Adipocyte (in vitro differentiated cells): Measurements from ENCODE around the gene SHISAL1.

Experiments
- DNase-seq: peaks from one replicate; pipeline ENCODE4 v3.0.0-alpha.2; 2015; ENCODE audit warnings: low read depth
- H3K27me3 ChIP-seq: replicated peaks from 2 replicates; pipeline ENCODE4 v1.7.0; 2013; ENCODE audit warnings: mild to moderate bottlenecking, low read length, moderate library complexity; ENCODE audit not compliant: control insufficient read depth, insufficient read depth
- H3K36me3 ChIP-seq: 2 replicates; pipeline ENCODE4 v1.7.0; 2013; ENCODE audit warnings: low read length, mild to moderate bottlenecking, moderate library complexity; ENCODE audit not compliant: control insufficient read depth, insufficient read depth, severe bottlenecking
- H3K4me1 ChIP-seq: 2 replicates; pipeline ENCODE4 v1.7.0; 2013; ENCODE audit warnings: mild to moderate bottlenecking, low read length, moderate library complexity; ENCODE audit not compliant: control insufficient read depth, insufficient read depth
- H3K4me3 ChIP-seq: 2 replicates; pipeline ENCODE4 v1.7.0; 2013; ENCODE audit warnings: mild to moderate bottlenecking, low read length, moderate library complexity
- H3K9ac ChIP-seq: 2 replicates; pipeline ENCODE4 v1.7.0; 2013; ENCODE audit warnings: mild to moderate bottlenecking, low read length, moderate library complexity
- H3K9me3 ChIP-seq: 2 replicates; pipeline ENCODE4 v1.7.0; 2013; ENCODE audit warnings: mild to moderate bottlenecking, low read length, moderate library complexity; ENCODE audit not compliant: control insufficient read depth

Gene SHISAL1

DNA sequence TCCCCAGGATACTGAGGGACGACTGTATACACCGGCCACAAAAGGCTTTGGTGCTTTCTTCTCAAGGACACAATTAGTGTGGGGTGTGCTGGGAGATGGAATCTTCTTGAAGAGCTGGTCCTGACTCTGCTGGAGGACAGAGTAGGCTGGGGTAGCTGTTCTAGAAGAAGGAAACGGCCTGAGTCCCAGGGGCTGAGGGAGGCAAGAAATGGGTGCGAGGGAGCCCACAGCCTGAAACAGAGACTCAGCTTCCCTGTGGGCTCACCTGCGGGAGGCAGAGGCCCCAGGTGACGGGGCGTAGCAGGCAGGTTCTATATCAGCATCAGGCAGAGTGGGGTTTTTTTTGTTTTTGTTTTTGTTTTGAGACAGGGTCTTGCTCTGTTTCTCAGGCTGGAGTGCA lies 95.4 kb downstream of the SHISAL1 start:
- Histone ChIP-seq H3K9ac (no peak overlapping the region), H3K36me3 (no peaks in the 10 kb centered on the region), H3K27me3 (peaks cover 30% of the 10 kb centered on the region), H3K4me1 (peaks cover 7% of the 10 kb centered on the region), H3K9me3 (peaks cover 16% of the 10 kb centered on the region), H3K4me3 (no peak overlapping the region)
- DNase-seq: no peak

- H3K9ac ChIP-seq: no peak overlapping the region
- peaks cover 9% of the 10 kb centered on the region for H3K9me3 ChIP-seq
- H3K4me1 ChIP-seq: peaks cover 26% of the 10 kb centered on the region
- no peaks in the 10 kb centered on the region for H3K36me3 ChIP-seq
- no peak for DNase-seq
- peaks cover 18% of the 10 kb centered on the region for H3K27me3 ChIP-seq
- no peak overlapping the region for H3K4me3 ChIP-seq
Observed at GRCh38 chr22:44215287-44215686, 97.5 kb downstream of the SHISAL1 start.

- peaks cover 28% of the 10 kb centered on the region for H3K4me1 ChIP-seq
Observed at GRCh38 chr22:44214764-44215163, 98.0 kb downstream of the SHISAL1 start.

GRCh38 chr22:44214187-44214586 lies 98.6 kb downstream of the SHISAL1 start:
- Histone ChIP-seq H3K4me3 (no peak overlapping the region), H3K36me3 (no peaks in the 10 kb centered on the region)

More at GRCh38 chr22:44214764-44215163, 98.0 kb downstream of the SHISAL1 start:
- H3K4me3 ChIP-seq: no peak overlapping the region
- peaks cover 13% of the 10 kb centered on the region for H3K9me3 ChIP-seq
- H3K27me3 ChIP-seq: peaks cover 15% of the 10 kb centered on the region
- no peak overlapping the region for H3K9ac ChIP-seq
- DNase-seq: no peak
- no peaks in the 10 kb centered on the region for H3K36me3 ChIP-seq

GRCh38 chr22:44213489-44214043 lies 99.2 kb downstream of the SHISAL1 start:
- Histone ChIP-seq H3K4me1 (peaks cover 28% of the 10 kb centered on the region), H3K4me3 (no peak overlapping the region), H3K9ac (no peak overlapping the region), H3K9me3 (peaks cover 24% of the 10 kb centered on the region), H3K27me3 (peaks cover 9% of the 10 kb centered on the region), H3K36me3 (no peaks in the 10 kb centered on the region)
- no peak for DNase-seq

More at GRCh38 chr22:44214187-44214586, 98.6 kb downstream of the SHISAL1 start:
- H3K9ac ChIP-seq: no peak overlapping the region
- peaks cover 19% of the 10 kb centered on the region for H3K9me3 ChIP-seq
- peaks cover 28% of the 10 kb centered on the region for H3K4me1 ChIP-seq
- H3K27me3 ChIP-seq: peaks cover 10% of the 10 kb centered on the region
- DNase-seq: no peak

- Histone ChIP-seq H3K4me3 (no peak overlapping the region), H3K9ac (no peak overlapping the region), H3K4me1 (peaks cover 28% of the 10 kb centered on the region), H3K9me3 (peaks cover 24% of the 10 kb centered on the region), H3K27me3 (peaks cover 3% of the 10 kb centered on the region), H3K36me3 (no peaks in the 10 kb centered on the region)
- DNase-seq: no peak
Observed at GRCh38 chr22:44212936-44213335, 99.8 kb downstream of the SHISAL1 start.

DNA sequence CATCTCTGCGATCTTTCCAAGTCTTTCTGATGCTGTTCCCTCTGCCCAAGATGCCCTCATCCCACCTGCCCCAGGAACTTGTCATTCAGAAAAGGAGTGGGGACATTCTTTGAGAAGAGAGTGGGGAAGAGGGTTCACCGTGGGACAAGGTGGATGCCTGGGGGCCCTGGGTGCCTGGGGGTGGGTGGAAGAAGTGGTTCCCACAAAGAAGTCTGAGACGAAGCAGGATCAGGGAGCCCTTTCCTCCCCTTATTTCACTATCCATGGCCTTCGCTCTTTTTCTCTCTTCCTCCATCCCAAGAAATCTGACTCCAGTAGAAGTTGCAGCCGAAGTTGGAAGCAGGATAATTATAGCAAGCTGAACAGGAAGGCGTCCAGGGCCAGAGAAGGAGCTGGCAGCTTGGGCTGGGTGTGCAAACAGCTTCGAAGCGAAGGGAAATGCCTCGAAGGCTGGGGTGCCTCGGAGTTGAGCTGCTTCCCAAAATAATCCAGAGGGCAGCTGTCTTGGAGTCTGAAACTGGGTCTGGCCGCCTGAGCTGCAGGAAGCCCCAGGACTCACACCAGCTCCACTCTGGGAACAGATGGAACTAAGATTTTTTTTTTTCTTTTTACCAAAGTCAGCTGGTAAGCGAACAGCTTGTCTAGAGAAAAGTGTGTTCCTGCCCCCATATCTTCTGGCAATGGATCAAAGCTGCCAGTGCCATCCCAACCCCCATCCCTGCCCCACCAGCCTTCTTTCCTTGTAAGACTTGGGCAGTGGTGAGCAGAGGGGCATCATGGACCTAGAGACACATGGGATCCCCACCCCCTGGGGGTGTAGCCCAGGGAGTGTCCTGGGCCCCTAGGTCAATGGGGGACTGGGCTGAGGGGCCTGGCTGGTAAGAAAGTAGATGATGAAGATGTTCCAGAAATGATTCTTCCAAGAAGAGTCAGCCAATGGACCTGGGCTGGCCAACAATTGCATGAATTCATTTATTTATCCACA lies 100.5 kb downstream of the SHISAL1 start:
- peak; percentile 64 for DNase-seq
- Histone ChIP-seq H3K4me1 (peaks cover 28% of the 10 kb centered on the region), H3K4me3 (peak overlapping the region; percentile 69), H3K36me3 (no peaks in the 10 kb centered on the region), H3K9ac (peak overlapping the region; percentile 81), H3K27me3 (no peaks in the 10 kb centered on the region), H3K9me3 (peaks cover 24% of the 10 kb centered on the region)

DNA sequence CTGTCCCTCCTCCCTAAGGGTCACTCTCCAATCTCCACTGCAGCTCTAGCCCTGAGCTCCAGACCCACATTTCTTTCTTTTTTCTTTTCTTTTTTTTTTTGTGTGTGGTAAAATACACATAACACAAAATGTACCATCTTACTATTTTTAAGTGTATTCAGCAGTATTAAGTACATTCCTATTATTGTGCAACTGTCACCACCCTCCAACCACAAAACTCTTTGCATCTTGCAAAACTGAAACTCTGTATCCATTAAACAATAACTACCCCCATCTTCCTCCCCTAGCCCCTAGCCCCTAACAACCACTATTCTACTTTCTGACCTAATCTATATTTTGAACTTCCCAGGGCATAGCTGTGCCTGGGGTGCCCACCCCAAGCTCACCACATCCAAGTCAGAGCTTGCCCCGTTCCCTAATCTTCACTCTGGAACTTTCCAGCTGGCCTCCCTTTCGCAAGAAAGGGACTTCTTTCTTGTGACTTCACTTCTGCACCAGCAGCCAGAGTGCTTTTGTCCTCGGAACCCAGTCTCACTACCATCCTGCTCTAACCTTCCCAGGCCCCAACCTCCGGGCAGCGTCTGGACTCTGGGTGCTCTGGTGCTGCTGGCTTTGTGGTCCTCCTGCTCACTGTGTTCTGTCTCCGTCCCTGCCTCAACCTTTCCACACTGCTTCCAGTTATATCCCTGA lies 101.3 kb downstream of the SHISAL1 start:
- Histone ChIP-seq H3K4me3 (peak overlapping the region; percentile 69), H3K9ac (peak overlapping the region; percentile 82), H3K4me1 (peaks cover 28% of the 10 kb centered on the region), H3K9me3 (peaks cover 24% of the 10 kb centered on the region), H3K36me3 (no peaks in the 10 kb centered on the region), H3K27me3 (peaks cover 5% of the 10 kb centered on the region)
- peak; percentile 44 for DNase-seq

- Histone ChIP-seq H3K36me3 (no peaks in the 10 kb centered on the region), H3K9ac (peak overlapping the region; percentile 82), H3K4me3 (peak overlapping the region; percentile 69), H3K27me3 (peaks cover 5% of the 10 kb centered on the region), H3K4me1 (peaks cover 28% of the 10 kb centered on the region), H3K9me3 (peaks cover 24% of the 10 kb centered on the region)
- peak; percentile 44 for DNase-seq
Observed at GRCh38 chr22:44210722-44211121, 102.0 kb downstream of the SHISAL1 start.

GRCh38 chr22:44209343-44209742 lies 103.4 kb downstream of the SHISAL1 start:
- Histone ChIP-seq H3K4me1 (peaks cover 28% of the 10 kb centered on the region), H3K9me3 (peaks cover 14% of the 10 kb centered on the region), H3K9ac (no peak overlapping the region), H3K27me3 (peaks cover 5% of the 10 kb centered on the region), H3K4me3 (no peak overlapping the region), H3K36me3 (no peaks in the 10 kb centered on the region)
- DNase-seq: no peak

DNA sequence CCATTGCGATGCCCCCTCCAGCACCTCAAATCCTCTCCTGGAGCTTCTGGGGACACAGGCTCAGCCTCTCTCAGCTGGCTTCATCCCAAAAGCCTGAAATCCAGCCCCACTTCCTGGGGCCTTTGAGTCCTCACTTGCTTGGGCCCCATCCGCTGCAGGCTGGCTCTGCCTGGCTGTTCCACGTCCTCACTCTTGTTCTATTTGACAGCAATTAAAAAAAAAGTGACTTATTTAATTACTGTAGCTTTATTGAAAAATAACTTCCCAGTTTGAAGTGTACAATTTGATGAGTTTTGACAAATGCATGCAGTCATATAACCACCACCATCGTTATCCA lies 104.8 kb downstream of the SHISAL1 start:
- H3K36me3 ChIP-seq: no peaks in the 10 kb centered on the region

More for the DNA sequence above, 104.8 kb downstream of the SHISAL1 start:
- peaks cover 29% of the 10 kb centered on the region for H3K4me1 ChIP-seq
- DNase-seq: no peak
- no peak overlapping the region for H3K9ac ChIP-seq
- H3K27me3 ChIP-seq: peaks cover 5% of the 10 kb centered on the region
- no peak overlapping the region for H3K4me3 ChIP-seq
- H3K9me3 ChIP-seq: peaks cover 14% of the 10 kb centered on the region
